Esophagus squamous epithelium (tissue), 4 donors: ENCODE data around the gene ADGRE1.

Source experiments
- POLR2A ChIP-seq, 4 donors: fragments of 450-650 bp; IDR thresholded peaks; one replicate each; pipeline ENCODE4 v1.6.1; 2017; ENCODE audit warnings: antibody characterized with exemption in 4 of 4, mild to moderate bottlenecking in 4 of 4, moderate library complexity in 3 of 4
- TF ChIP-seq, protein P1 (sequence below), 6 experiments: fragments of 450-650 bp in 4 of 6; fragments of 200-600 bp in 2 of 6; sonication (generic) in 2 of 6; IDR thresholded peaks; one replicate each; pipeline ENCODE4 v1.5.1; 2016 to 2019; ENCODE audit warnings: antibody characterized with exemption in 6 of 6, mild to moderate bottlenecking in 4 of 6, moderate library complexity in 4 of 6

GRCh38 chr19:6911523-6911922 is 24.1 kb downstream of the ADGRE1 start:
- TF ChIP-seq, protein P1, sequence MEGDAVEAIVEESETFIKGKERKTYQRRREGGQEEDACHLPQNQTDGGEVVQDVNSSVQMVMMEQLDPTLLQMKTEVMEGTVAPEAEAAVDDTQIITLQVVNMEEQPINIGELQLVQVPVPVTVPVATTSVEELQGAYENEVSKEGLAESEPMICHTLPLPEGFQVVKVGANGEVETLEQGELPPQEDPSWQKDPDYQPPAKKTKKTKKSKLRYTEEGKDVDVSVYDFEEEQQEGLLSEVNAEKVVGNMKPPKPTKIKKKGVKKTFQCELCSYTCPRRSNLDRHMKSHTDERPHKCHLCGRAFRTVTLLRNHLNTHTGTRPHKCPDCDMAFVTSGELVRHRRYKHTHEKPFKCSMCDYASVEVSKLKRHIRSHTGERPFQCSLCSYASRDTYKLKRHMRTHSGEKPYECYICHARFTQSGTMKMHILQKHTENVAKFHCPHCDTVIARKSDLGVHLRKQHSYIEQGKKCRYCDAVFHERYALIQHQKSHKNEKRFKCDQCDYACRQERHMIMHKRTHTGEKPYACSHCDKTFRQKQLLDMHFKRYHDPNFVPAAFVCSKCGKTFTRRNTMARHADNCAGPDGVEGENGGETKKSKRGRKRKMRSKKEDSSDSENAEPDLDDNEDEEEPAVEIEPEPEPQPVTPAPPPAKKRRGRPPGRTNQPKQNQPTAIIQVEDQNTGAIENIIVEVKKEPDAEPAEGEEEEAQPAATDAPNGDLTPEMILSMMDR (IDR thresholded peaks at IDR 0.05): no peak
- TF ChIP-seq POLR2A (IDR thresholded peaks at IDR 0.05): no peak
